Amygdala (tissue), 56 donors: ENCODE measurements around the gene NRG3.
A peak's percentile ranks its signal among the peaks of the same experiment; 100 is the strongest.

Experiments
- DNase-seq, 56 donors: peaks; one replicate each; lab custom pipeline; 2025; lab: John Stamatoyannopoulos, UW

Gene NRG3

GRCh38 chr10:81877596-81877995 lies 2.6 kb downstream of the NRG3 start:
- no peak for DNase-seq

GRCh38 chr10:81882011-81882410 lies 7.0 kb downstream of the NRG3 start:
- peak in 2 of 56 donors; percentile 4 to 17 for DNase-seq

GRCh38 chr10:81884856-81885255 lies 9.9 kb downstream of the NRG3 start:
- no peak for DNase-seq

GRCh38 chr10:81885491-81885890 lies 10.5 kb downstream of the NRG3 start:
- DNase-seq, result no peak

- no peak for DNase-seq
Observed at GRCh38 chr10:81886939-81887338, 11.9 kb downstream of the NRG3 start.

- peak in 2 of 56 donors; percentile 0 to 11 for DNase-seq
Observed at GRCh38 chr10:81889181-81889769, 14.3 kb downstream of the NRG3 start.

GRCh38 chr10:81894616-81895015 lies 19.6 kb downstream of the NRG3 start:
- DNase-seq, result peak in 1 of 56 donors; percentile 0

GRCh38 chr10:81898518-81898917 lies 23.5 kb downstream of the NRG3 start:
- no peak for DNase-seq

- DNase-seq, result no peak
Observed at GRCh38 chr10:81900989-81901388, 26.0 kb downstream of the NRG3 start.

- DNase-seq, result no peak
Observed at GRCh38 chr10:81903472-81903871, 28.5 kb downstream of the NRG3 start.

- no peak for DNase-seq
Observed at GRCh38 chr10:81905161-81905560, 30.2 kb downstream of the NRG3 start.

GRCh38 chr10:81909453-81909852 lies 34.5 kb downstream of the NRG3 start:
- no peak for DNase-seq

GRCh38 chr10:81911328-81911727 lies 36.3 kb downstream of the NRG3 start:
- no peak for DNase-seq

GRCh38 chr10:81914736-81915503 lies 39.9 kb downstream of the NRG3 start:
- DNase-seq, result no peak

GRCh38 chr10:81915504-81915897 lies 40.5 kb downstream of the NRG3 start:
- DNase-seq, result no peak

- DNase-seq, result no peak
Observed at GRCh38 chr10:81917666-81918065, 42.7 kb downstream of the NRG3 start.

- no peak for DNase-seq
Observed at GRCh38 chr10:81918766-81919165, 43.8 kb downstream of the NRG3 start.

- DNase-seq, result no peak
Observed at GRCh38 chr10:81920213-81920829, 45.3 kb downstream of the NRG3 start.

GRCh38 chr10:81928119-81928518 lies 53.1 kb downstream of the NRG3 start:
- DNase-seq, result no peak

- DNase-seq, result no peak
Observed at GRCh38 chr10:81943583-81943982, 68.6 kb downstream of the NRG3 start.

GRCh38 chr10:81944609-81945008 lies 69.6 kb downstream of the NRG3 start:
- DNase-seq, result no peak

GRCh38 chr10:81949283-81949682 lies 74.3 kb downstream of the NRG3 start:
- no peak for DNase-seq
